H9 (cell line): ENCODE data around the gene DNAJC6. TPM values are rescaled to one million over a fixed set of nuclear protein-coding genes. Genes with fewer than 3 reads are reported as not detected.

Source experiments
- DNase-seq: peaks from one replicate; pipeline ENCODE4 v3.0.0-alpha.2; 2017
- H2AFZ ChIP-seq: one replicate; pipeline ENCODE4 v1.6.1; 2013; ENCODE audit warnings: mild to moderate bottlenecking, low read length, control low read depth, moderate library complexity
- H2AK5ac ChIP-seq: 2 replicates; pipeline ENCODE4 v1.6.1; 2013; ENCODE audit warnings: low read length, control low read depth, mixed read lengths; ENCODE audit not compliant: insufficient read length
- H2BK120ac ChIP-seq: one replicate; pipeline ENCODE4 v1.6.1; 2013; ENCODE audit warnings: low read depth, mild to moderate bottlenecking, low read length, control low read depth, inconsistent platforms; ENCODE audit not compliant: poor library complexity, severe bottlenecking
- H2BK12ac ChIP-seq: 2 replicates; pipeline ENCODE4 v1.6.1; 2013; ENCODE audit warnings: low read length, control low read depth, mixed read lengths, low read depth; ENCODE audit not compliant: insufficient read length
- H2BK15ac ChIP-seq: 2 replicates; pipeline ENCODE4 v1.6.1; 2013; ENCODE audit warnings: low read depth, low read length, control low read depth
- H2BK20ac ChIP-seq: one replicate; pipeline ENCODE4 v1.6.1; 2013; ENCODE audit warnings: low read depth, mild to moderate bottlenecking, low read length, control low read depth, inconsistent platforms; ENCODE audit not compliant: poor library complexity, severe bottlenecking
- H2BK5ac ChIP-seq: 2 replicates; pipeline ENCODE4 v1.6.1; 2013; ENCODE audit warnings: low read length, control low read depth, mixed read lengths; ENCODE audit not compliant: insufficient read length
- H3K14ac ChIP-seq: 2 replicates; pipeline ENCODE4 v1.6.1; 2013; ENCODE audit warnings: low read length, control low read depth; ENCODE audit not compliant: insufficient read depth
- H3K18ac ChIP-seq: 2 replicates; pipeline ENCODE4 v1.6.1; 2013; ENCODE audit warnings: low read depth, mild to moderate bottlenecking, mixed read lengths, low read length, control low read depth; ENCODE audit not compliant: insufficient read length
- H3K23ac ChIP-seq: 2 replicates; pipeline ENCODE4 v1.6.1; 2013; ENCODE audit warnings: low read length, control low read depth, mixed read lengths, low read depth; ENCODE audit not compliant: insufficient read length
- H3K23me2 ChIP-seq: 2 replicates; pipeline ENCODE4 v1.6.1; 2013; ENCODE audit warnings: low read depth, mild to moderate bottlenecking, mixed read lengths, low read length, control low read depth; ENCODE audit not compliant: insufficient read length, poor library complexity, severe bottlenecking
- H3K27ac ChIP-seq: 2 replicates; pipeline ENCODE4 v1.5.1; 2013; ENCODE audit warnings: low read length, control low read depth, mixed read lengths, low read depth; ENCODE audit not compliant: insufficient read length
- H3K27me3 ChIP-seq: 2 replicates; pipeline ENCODE4 v1.6.1; 2013; ENCODE audit warnings: low read length, control low read depth, inconsistent platforms; ENCODE audit not compliant: insufficient read depth
- H3K4ac ChIP-seq: 2 replicates; pipeline ENCODE4 v1.6.1; 2013; ENCODE audit warnings: low read depth, mild to moderate bottlenecking, control low read depth, inconsistent platforms, low read length, moderate library complexity
- H3K4me1 ChIP-seq: 2 replicates; pipeline ENCODE4 v1.6.1; 2013; ENCODE audit warnings: low read length, control low read depth, inconsistent platforms; ENCODE audit not compliant: insufficient read depth
- H3K4me2 ChIP-seq: 2 replicates; pipeline ENCODE4 v1.6.1; 2013; ENCODE audit warnings: low read length, control low read depth, mixed read lengths; ENCODE audit not compliant: insufficient read length, insufficient read depth
- H3K56ac ChIP-seq: 2 replicates; pipeline ENCODE4 v1.6.1; 2013; ENCODE audit warnings: low read depth, mild to moderate bottlenecking, mixed read lengths, low read length, control low read depth; ENCODE audit not compliant: insufficient read length
- H3K79me1 ChIP-seq: 2 replicates; pipeline ENCODE4 v1.6.1; 2013; ENCODE audit warnings: low read depth, mild to moderate bottlenecking, moderate library complexity, low read length, control low read depth, inconsistent platforms; ENCODE audit not compliant: insufficient read depth, poor library complexity, severe bottlenecking
- H3K79me2 ChIP-seq: 2 replicates; pipeline ENCODE4 v1.6.1; 2013; ENCODE audit warnings: low read length, control low read depth, inconsistent platforms; ENCODE audit not compliant: insufficient read depth
- H3K9ac ChIP-seq: 2 replicates; pipeline ENCODE4 v1.6.1; 2013; ENCODE audit warnings: low read length, control low read depth, mixed read lengths; ENCODE audit not compliant: insufficient read length; ENCODE audit errors: extremely low read depth
- H3K9me3 ChIP-seq: one replicate; pipeline ENCODE4 v1.6.1; 2013; ENCODE audit warnings: low read depth, low read length, inconsistent platforms; ENCODE audit not compliant: control insufficient read depth
- H3T11ph ChIP-seq: one replicate; pipeline ENCODE4 v1.6.1; 2013; ENCODE audit warnings: mild to moderate bottlenecking, low read length, control low read depth, inconsistent platforms
- H4K20me1 ChIP-seq: one replicate; pipeline ENCODE4 v1.6.1; 2013; ENCODE audit not compliant: control insufficient read depth, insufficient read length, insufficient read depth
- H4K5ac ChIP-seq: 2 replicates; pipeline ENCODE4 v1.6.1; 2013; ENCODE audit warnings: low read depth, mild to moderate bottlenecking, mixed read lengths, low read length, control low read depth; ENCODE audit not compliant: insufficient read length
- H4K8ac ChIP-seq: replicated peaks from 2 replicates; pipeline ENCODE4 v1.6.1; 2013; ENCODE audit warnings: low read length, control low read depth, mixed read lengths, low read depth; ENCODE audit not compliant: insufficient read length
- H4K91ac ChIP-seq: 2 replicates; pipeline ENCODE4 v1.6.1; 2013; ENCODE audit warnings: low read depth, mild to moderate bottlenecking, moderate library complexity, mixed read lengths, low read length, control low read depth; ENCODE audit not compliant: insufficient read length
- H3K27ac Mint-ChIP-seq, 3 experiments: 2 replicates in 2 of 3; 3 replicates in 1 of 3; pipeline ENCODE4 v1.8.0; 2020 to 2021; ENCODE audit warnings: mixed read lengths in 3 of 3, mild to moderate bottlenecking in 1 of 3, moderate library complexity in 1 of 3
- H3K27me3 Mint-ChIP-seq: 2 replicates; pipeline ENCODE4 v1.8.0; 2021; ENCODE audit warnings: low read depth, mild to moderate bottlenecking, moderate library complexity, mixed read lengths
- H3K36me3 Mint-ChIP-seq, 3 experiments: 2 replicates in 2 of 3; 3 replicates in 1 of 3; pipeline ENCODE4 v1.8.0; 2020 to 2021; ENCODE audit warnings: low read depth in 3 of 3, mixed read lengths in 3 of 3; ENCODE audit not compliant: insufficient read depth in 1 of 3
- H3K4me1 Mint-ChIP-seq, 2 experiments: 2 replicates each; pipeline ENCODE4 v1.8.0; 2020; ENCODE audit warnings: mixed read lengths in 2 of 2
- H3K4me3 Mint-ChIP-seq, 2 experiments: 2 replicates in 1 of 2; 3 replicates in 1 of 2; pipeline ENCODE4 v1.8.0; 2020 to 2021; ENCODE audit warnings: mild to moderate bottlenecking in 2 of 2, mixed read lengths in 2 of 2, moderate library complexity in 1 of 2
- H3K9me3 Mint-ChIP-seq, 2 experiments: 2 replicates in 1 of 2; 3 replicates in 1 of 2; pipeline ENCODE4 v1.8.0; 2020; ENCODE audit warnings: mild to moderate bottlenecking in 2 of 2, mixed read lengths in 2 of 2, moderate library complexity in 1 of 2
- WGBS: extraction: QIAGEN DNeasy Blood & Tissue Kit; methylation state at CpG from one replicate; pipeline ENCODE4 v1.1.7; 2013; ENCODE audit warnings: missing lambda C conversion rate, low lambda C conversion rate, mixed read lengths; ENCODE audit not compliant: insufficient read length; ENCODE audit errors: extremely low coverage; 5-methylcytosine and 5-hydroxymethylcytosine counted together
- total RNA-seq: library from RNA; stranded (reverse); gene quantifications from 2 replicates; pipeline ENCODE4 v1.2.1, GENCODE V29; 2021
- TF ChIP-seq, protein P1 (sequence below): fragments of 200-600 bp; sonication (generic); conservative IDR thresholded peaks from 3 replicates; pipeline ENCODE4 v1.8.0; 2021; ENCODE audit warnings: antibody characterized with exemption, mild to moderate bottlenecking

Gene DNAJC6
- total RNA-seq, 1 experiment from 2014 or later = 2.2 TPM

DNA sequence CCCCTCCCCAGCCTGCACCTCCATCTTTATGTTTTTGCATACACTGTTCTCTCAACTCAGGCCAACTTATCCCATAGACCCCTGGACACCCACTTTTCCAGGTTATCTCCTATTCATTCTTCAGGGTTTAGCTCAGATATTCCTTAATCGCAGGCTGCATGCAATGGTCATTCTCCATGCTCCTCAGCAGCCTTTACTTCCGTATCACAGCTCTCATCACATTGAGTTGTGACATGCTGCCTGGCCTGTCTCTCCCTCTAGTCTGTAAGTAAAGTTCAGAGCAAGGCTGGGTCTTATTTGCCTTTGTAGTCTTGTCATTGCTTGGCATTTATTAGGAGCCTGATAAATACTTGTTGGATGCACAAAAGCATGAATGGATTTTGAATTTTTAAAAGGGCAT is 6.9 kb downstream of the DNAJC6 start:
- Histone ChIP-seq H3T11ph (no peak overlapping the region), H3K4me1 (no peaks in the 10 kb centered on the region), H3K27me3 (no peaks in the 10 kb centered on the region), H2AK5ac (no peak overlapping the region), H3K9me3 (no peaks in the 10 kb centered on the region), H2BK5ac (no peak overlapping the region), H3K79me2 (no peaks in the 10 kb centered on the region), H4K20me1 (no peaks in the 10 kb centered on the region), H2BK120ac (no peak overlapping the region), H2BK20ac (no peak overlapping the region), H3K56ac (no peak overlapping the region), H4K5ac (no peak overlapping the region), H3K27ac (no peak overlapping the region), H3K4ac (no peak overlapping the region), H3K9ac (no peak overlapping the region), H4K8ac (no peak overlapping the region), H2BK15ac (no peak overlapping the region), H3K79me1 (no peaks in the 10 kb centered on the region), H2BK12ac (no peak overlapping the region), H3K23ac (no peak overlapping the region), H2AFZ (no peak overlapping the region), H3K4me2 (no peak overlapping the region), H3K23me2 (no peaks in the 10 kb centered on the region), H4K91ac (no peak overlapping the region), H3K14ac (no peak overlapping the region), H3K18ac (no peak overlapping the region)
- H3K36me3 Mint-ChIP-seq = no peaks in the 10 kb centered on the region
- H3K4me1 Mint-ChIP-seq = 0 out of 4 replicates have a peak, but pooled peaks cover 0 to 3% of the 10 kb centered on the region in 2 experiments
- TF ChIP-seq, protein P1, sequence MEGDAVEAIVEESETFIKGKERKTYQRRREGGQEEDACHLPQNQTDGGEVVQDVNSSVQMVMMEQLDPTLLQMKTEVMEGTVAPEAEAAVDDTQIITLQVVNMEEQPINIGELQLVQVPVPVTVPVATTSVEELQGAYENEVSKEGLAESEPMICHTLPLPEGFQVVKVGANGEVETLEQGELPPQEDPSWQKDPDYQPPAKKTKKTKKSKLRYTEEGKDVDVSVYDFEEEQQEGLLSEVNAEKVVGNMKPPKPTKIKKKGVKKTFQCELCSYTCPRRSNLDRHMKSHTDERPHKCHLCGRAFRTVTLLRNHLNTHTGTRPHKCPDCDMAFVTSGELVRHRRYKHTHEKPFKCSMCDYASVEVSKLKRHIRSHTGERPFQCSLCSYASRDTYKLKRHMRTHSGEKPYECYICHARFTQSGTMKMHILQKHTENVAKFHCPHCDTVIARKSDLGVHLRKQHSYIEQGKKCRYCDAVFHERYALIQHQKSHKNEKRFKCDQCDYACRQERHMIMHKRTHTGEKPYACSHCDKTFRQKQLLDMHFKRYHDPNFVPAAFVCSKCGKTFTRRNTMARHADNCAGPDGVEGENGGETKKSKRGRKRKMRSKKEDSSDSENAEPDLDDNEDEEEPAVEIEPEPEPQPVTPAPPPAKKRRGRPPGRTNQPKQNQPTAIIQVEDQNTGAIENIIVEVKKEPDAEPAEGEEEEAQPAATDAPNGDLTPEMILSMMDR = no peak
- H3K4me3 Mint-ChIP-seq = no peak overlapping the region
- WGBS = no CpG with 5 or more reads among the region's 2 CpGs
- H3K27me3 Mint-ChIP-seq = no peaks in the 10 kb centered on the region; the same call in 1 of the 2 replicates
- no peak for DNase-seq
- no peaks in the 10 kb centered on the region for H3K9me3 Mint-ChIP-seq
- H3K27ac Mint-ChIP-seq = no peak overlapping the region
